Measurements from ENCODE around the gene SAMD9L. TPM values are rescaled to one million over a fixed set of nuclear protein-coding genes. Genes with fewer than 3 reads are reported as not detected.

Gene SAMD9L
- total RNA-seq = 100 to 1,000 TPM; 145 to 166 TPM

- Mint-ChIP-seq H3K36me3 (ENCODE audit: low read depth) (peaks cover 23% of the 10 kb centered on the region), H3K27me3 (no peaks in the 10 kb centered on the region), H3K4me1 (peaks cover 39% of the 10 kb centered on the region), H3K27ac (peak within 1 kb of the TSS; percentile 95), H3K4me3 (peak within 1 kb of the TSS; percentile 97), H3K9me3 (peaks cover 8% of the 10 kb centered on the region)
- CTCF ChIA-PET = interaction anchor here (1.1 kb wide), 1 partner anchor 12 kb away, joined by 7 read pairs; no protein-coding TSS in a partner anchor
- POLR2A ChIA-PET = no interaction called here
- DNase-seq = peak; percentile 36
Observed at GRCh38 chr7:93148144-93148543, at the start of gene SAMD9L. Gene SAMD9L (minus strand): TSS chr7:93148385. CDS start chr7:93135971, 12,414 bp downstream.

- DNase-seq = no peak
- H3K27ac Mint-ChIP-seq = no peak overlapping the region
- no peaks in the 10 kb centered on the region for H3K9me3 Mint-ChIP-seq
- no peaks in the 10 kb centered on the region for H3K36me3 Mint-ChIP-seq (ENCODE audit: low read depth)
- ChIA-PET POLR2A (no interaction called here), CTCF (interaction anchor here (1.0 kb wide), 1 partner anchor 12 kb away, joined by 3 read pairs; no protein-coding TSS in a partner anchor)
- H3K27me3 Mint-ChIP-seq = peaks cover 44% of the 10 kb centered on the region
- no peak overlapping the region for H3K4me3 Mint-ChIP-seq
- H3K4me1 Mint-ChIP-seq = no peaks in the 10 kb centered on the region
Observed at GRCh38 chr7:93196336-93196735, 48.2 kb upstream of the SAMD9L start.

DNA sequence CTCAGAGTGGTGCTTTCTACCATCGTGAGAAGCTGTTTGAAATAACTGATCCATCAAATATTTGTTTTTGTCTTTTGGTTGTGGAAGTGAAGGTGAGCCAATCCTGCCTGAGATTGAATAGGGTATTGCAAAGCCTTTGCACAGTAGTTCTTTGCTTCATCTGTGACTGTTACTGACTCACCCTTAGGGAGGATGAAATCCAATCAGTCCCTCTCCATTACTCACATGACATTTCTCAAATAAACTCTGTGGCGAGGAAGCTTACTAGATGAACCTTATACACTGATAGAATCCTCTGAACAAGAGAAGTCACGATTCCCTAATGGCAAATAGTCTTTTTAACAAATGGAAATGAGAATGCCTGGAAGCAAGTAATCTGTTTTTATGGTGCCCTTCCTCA, 46.2 kb upstream of the SAMD9L start:
- POLR2A ChIA-PET = no interaction called here
- no peaks in the 10 kb centered on the region for H3K9me3 Mint-ChIP-seq
- no peak overlapping the region for H3K4me3 Mint-ChIP-seq
- no peaks in the 10 kb centered on the region for H3K4me1 Mint-ChIP-seq
- no peak overlapping the region for H3K27ac Mint-ChIP-seq
- CTCF ChIA-PET = no interaction called here
- no peak for DNase-seq
- H3K36me3 Mint-ChIP-seq (ENCODE audit: low read depth) = no peaks in the 10 kb centered on the region
- H3K27me3 Mint-ChIP-seq = peaks cover 47% of the 10 kb centered on the region

GRCh38 chr7:93188870-93189634, 40.9 kb upstream of the SAMD9L start:
- Mint-ChIP-seq H3K27ac (no peak overlapping the region), H3K4me3 (no peak overlapping the region), H3K9me3 (no peaks in the 10 kb centered on the region), H3K4me1 (no peaks in the 10 kb centered on the region), H3K27me3 (peaks cover 54% of the 10 kb centered on the region), H3K36me3 (ENCODE audit: low read depth) (no peaks in the 10 kb centered on the region)
- DNase-seq = no peak
- ChIA-PET CTCF (no interaction called here), POLR2A (no interaction called here)

DNA sequence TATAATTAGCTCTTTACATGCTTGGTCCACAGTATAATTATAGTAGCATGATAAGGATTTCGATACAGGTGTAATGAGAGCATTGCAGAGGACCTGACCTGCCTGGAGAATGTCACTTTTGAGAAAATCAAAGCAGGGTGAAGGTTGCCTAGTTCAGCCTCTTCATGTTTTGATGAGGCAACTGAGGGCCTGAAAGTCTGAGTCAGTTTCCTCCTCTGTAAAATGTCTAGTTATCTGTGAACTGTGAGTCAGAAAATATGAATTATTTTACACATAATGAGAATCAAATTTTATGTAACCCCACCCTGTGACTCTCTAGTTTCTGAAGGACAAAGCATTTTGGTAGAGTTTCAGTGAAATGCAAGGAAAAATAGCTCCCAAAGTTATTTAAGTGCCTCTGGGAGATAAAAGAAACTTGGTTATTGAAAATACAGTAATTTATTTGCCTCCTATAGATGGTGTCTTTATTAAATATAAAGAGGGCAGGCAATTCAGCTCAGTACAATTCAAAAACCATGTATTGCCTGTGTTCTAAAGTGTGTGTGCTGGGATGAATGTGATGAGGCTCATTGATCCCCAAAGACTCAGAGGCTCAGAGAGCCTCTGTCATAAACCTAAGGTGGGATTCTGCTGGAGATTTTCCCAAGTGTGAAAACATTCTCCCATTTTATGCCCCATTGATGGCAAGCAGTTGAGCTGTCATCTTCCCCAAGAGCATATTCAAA, 37.3 kb upstream of the SAMD9L start:
- CTCF ChIA-PET = interaction anchor here (0.6 to 1.6 kb wide), 4 partner anchors 10 to 83 kb away, joined by 3 to 4 read pairs (median 3); no protein-coding TSS in a partner anchor
- no peak for DNase-seq
- POLR2A ChIA-PET = no interaction called here

GRCh38 chr7:93179173-93179572, 31.0 kb upstream of the SAMD9L start:
- Mint-ChIP-seq H3K36me3 (ENCODE audit: low read depth) (no peaks in the 10 kb centered on the region), H3K4me1 (no peaks in the 10 kb centered on the region), H3K4me3 (no peak overlapping the region), H3K27me3 (peaks cover 58% of the 10 kb centered on the region), H3K9me3 (no peaks in the 10 kb centered on the region), H3K27ac (no peak overlapping the region)
- DNase-seq = no peak
- ChIA-PET POLR2A (no interaction called here), CTCF (interaction anchor here (1.0 to 1.2 kb wide), 2 partner anchors 9 to 25 kb away, joined by 3 read pairs; no protein-coding TSS in a partner anchor)

More for the DNA sequence above, 37.3 kb upstream of the SAMD9L start:
- Mint-ChIP-seq H3K27me3 (peaks cover 58% of the 10 kb centered on the region), H3K27ac (no peak overlapping the region), H3K9me3 (no peaks in the 10 kb centered on the region), H3K36me3 (ENCODE audit: low read depth) (no peaks in the 10 kb centered on the region), H3K4me1 (no peaks in the 10 kb centered on the region), H3K4me3 (no peak overlapping the region)

GRCh38 chr7:93178213-93178612, 30.0 kb upstream of the SAMD9L start:
- Mint-ChIP-seq H3K36me3 (ENCODE audit: low read depth) (no peaks in the 10 kb centered on the region), H3K27me3 (peaks cover 51% of the 10 kb centered on the region), H3K27ac (no peak overlapping the region), H3K9me3 (peaks cover 4% of the 10 kb centered on the region), H3K4me3 (no peak overlapping the region), H3K4me1 (no peaks in the 10 kb centered on the region)
- no peak for DNase-seq
- ChIA-PET CTCF (no interaction called here), POLR2A (no interaction called here)

DNA sequence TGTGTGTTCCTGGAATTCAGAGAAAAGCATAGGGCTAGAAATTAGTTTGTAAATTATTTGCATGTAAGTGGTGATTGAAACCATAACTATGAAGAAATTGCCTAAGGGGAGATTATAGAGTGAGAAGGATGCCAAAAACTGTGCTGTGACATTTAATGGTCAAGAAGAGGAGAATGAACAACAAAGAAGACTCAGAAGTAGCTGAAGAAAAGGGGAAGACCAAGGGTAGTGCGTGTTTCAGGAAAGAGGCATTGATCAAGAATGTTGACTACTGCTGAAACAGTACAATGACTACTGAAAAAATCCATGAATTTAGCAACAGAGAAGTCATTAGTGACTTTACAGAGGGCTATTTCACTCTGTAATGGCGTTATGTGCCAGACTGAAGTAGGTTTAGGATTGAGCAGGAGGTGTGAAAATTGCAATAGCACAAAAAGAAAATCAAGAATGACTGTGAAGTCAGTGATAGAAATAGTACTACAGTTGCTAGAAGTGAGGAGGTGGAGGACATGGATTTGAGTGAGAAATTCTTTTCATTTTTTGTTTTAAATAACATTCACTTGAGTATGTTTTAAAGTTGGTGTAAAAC, 28.9 kb upstream of the SAMD9L start:
- peaks cover 12% of the 10 kb centered on the region for H3K9me3 Mint-ChIP-seq
- H3K27me3 Mint-ChIP-seq = peaks cover 45% of the 10 kb centered on the region
- ChIA-PET POLR2A (no interaction called here), CTCF (no interaction called here)
- no peaks in the 10 kb centered on the region for H3K4me1 Mint-ChIP-seq
- no peak overlapping the region for H3K27ac Mint-ChIP-seq
- no peak for DNase-seq
- H3K36me3 Mint-ChIP-seq (ENCODE audit: low read depth) = no peaks in the 10 kb centered on the region
- no peak overlapping the region for H3K4me3 Mint-ChIP-seq

DNA sequence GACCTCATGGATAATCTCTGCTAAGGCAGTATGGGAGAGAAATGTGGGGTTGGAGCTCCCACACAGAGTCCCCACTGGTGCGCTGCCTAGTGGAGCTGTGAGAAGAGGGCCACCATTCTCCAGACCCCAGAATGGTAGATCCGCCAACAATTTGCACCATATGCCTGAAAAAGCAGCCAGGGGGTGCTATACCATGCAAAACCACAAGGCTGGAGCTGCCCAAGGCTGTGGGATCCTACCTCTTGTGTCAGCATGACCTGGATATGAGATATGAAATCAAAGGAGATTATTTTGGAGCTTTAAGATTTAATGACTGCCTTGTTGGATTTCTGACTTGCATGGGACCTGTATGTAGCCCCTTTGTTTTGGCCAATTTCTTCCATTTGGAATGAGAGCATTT, 27.0 kb upstream of the SAMD9L start:
- Mint-ChIP-seq H3K4me1 (no peaks in the 10 kb centered on the region), H3K9me3 (peaks cover 25% of the 10 kb centered on the region)
- POLR2A ChIA-PET = no interaction called here

DNA sequence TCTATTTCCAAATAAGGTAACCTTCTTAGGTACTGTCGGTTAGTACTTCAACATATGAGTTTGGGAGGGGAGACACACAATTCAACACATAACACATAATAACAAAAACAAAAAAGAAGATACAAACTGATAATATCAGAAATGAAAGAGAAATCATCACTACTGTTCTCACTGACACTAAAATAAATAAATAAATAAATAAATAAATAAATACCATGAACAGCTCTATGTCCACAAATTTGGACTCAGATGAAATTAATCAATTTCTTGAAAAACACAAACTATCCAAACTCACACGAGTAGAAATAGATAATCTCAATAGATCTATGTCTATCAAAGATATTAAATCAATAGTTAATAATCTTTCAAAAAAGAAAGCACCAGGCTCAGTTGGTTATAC, 24.5 kb upstream of the SAMD9L start:
- CTCF ChIA-PET = interaction anchor here (1.1 kb wide), 1 partner anchor 20 kb away, joined by 4 read pairs; no protein-coding TSS in a partner anchor
- peaks cover 31% of the 10 kb centered on the region for H3K27me3 Mint-ChIP-seq
- no peak for DNase-seq
- no peaks in the 10 kb centered on the region for H3K36me3 Mint-ChIP-seq (ENCODE audit: low read depth)
- no peak overlapping the region for H3K4me3 Mint-ChIP-seq
- POLR2A ChIA-PET = no interaction called here
- no peaks in the 10 kb centered on the region for H3K4me1 Mint-ChIP-seq
- no peak overlapping the region for H3K27ac Mint-ChIP-seq
- H3K9me3 Mint-ChIP-seq = peaks cover 30% of the 10 kb centered on the region

More for the DNA sequence above, 27.0 kb upstream of the SAMD9L start:
- H3K36me3 Mint-ChIP-seq (ENCODE audit: low read depth) = no peaks in the 10 kb centered on the region
- H3K4me3 Mint-ChIP-seq = no peak overlapping the region
- DNase-seq = no peak
- H3K27me3 Mint-ChIP-seq = peaks cover 33% of the 10 kb centered on the region
- CTCF ChIA-PET = interaction anchor here (0.7 to 1.1 kb wide), 3 partner anchors 10 to 364 kb away, joined by 3 read pairs; no protein-coding TSS in a partner anchor
- no peak overlapping the region for H3K27ac Mint-ChIP-seq

GRCh38 chr7:93171606-93172226, 23.5 kb upstream of the SAMD9L start:
- H3K4me3 Mint-ChIP-seq = no peak overlapping the region
- ChIA-PET POLR2A (no interaction called here), CTCF (interaction anchor here (0.7 to 1.4 kb wide), 3 partner anchors 13 to 21 kb away, joined by 4 to 6 read pairs (median 4); no protein-coding TSS in a partner anchor)
- peaks cover 23% of the 10 kb centered on the region for H3K27me3 Mint-ChIP-seq
- H3K27ac Mint-ChIP-seq = no peak overlapping the region
- peaks cover 30% of the 10 kb centered on the region for H3K9me3 Mint-ChIP-seq
- H3K4me1 Mint-ChIP-seq = no peaks in the 10 kb centered on the region
- DNase-seq = no peak
- H3K36me3 Mint-ChIP-seq (ENCODE audit: low read depth) = no peaks in the 10 kb centered on the region

DNA sequence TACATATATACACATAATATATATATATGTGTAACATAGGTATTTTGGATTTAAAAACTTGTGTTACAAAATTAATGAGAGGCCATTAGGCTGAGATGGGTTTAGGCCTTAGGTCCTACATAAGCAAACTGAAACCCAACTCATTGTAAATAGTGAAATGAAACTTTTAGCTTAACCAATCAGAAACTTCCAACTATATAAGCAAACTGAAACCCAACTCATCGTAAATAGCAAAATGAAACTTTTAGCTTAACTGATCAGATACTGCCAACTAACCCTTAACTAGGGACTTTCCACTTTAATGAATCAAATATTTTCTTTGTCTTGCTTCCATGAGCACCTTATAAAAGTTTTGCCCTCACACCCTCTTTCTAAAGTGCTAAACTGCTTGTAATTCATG, 17.3 kb upstream of the SAMD9L start:
- CTCF ChIA-PET = interaction anchor here (0.7 to 1.3 kb wide), 7 partner anchors 9 to 45 kb away, joined by 3 to 4 read pairs (median 3); no protein-coding TSS in a partner anchor
- no peak for DNase-seq
- Mint-ChIP-seq H3K4me3 (no peak overlapping the region), H3K36me3 (ENCODE audit: low read depth) (peaks cover 2% of the 10 kb centered on the region), H3K27me3 (peaks cover 7% of the 10 kb centered on the region), H3K4me1 (peaks cover 5% of the 10 kb centered on the region), H3K9me3 (peaks cover 24% of the 10 kb centered on the region), H3K27ac (peak overlapping the region; percentile 65)
- POLR2A ChIA-PET = interaction anchor here (0.9 kb wide), 1 partner anchor 48 kb away, joined by 4 read pairs; no protein-coding TSS in a partner anchor
